ENCODE results near the gene BCL2L1.

BCL2L1 gene

DNA sequence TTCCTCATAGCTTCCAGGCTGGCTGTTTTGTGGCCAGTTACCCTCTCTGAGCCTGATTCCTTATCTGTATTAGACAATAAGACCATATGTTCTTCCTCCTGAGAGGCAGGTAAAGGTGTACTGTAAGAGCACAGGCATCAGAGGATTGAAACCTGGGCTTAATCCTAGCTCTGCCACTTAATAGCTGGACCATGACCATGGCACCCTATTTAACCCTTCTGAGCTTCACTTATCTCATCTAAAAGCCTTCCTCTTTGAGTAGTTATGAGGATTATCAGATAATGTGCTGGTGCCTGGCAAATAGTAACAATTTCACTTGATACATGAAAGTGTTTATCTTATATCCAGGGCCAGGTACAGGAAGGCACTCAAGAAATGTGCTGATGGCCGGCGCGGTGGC is 34.9 kb downstream of the BCL2L1 start:
- Histone ChIP-seq H3K27me3 (replicated peaks; ENCODE audit: control insufficient read depth, insufficient read depth, low read length) (no peaks in the 10 kb centered on the region), H3K36me3 (ENCODE audit: control insufficient read depth, insufficient read depth, low read length) (peaks cover 7% of the 10 kb centered on the region), H3K4me3 (replicated peaks; ENCODE audit: low read depth, low read length) (no peak overlapping the region)
- no peak for TF ChIP-seq CTCF (IDR thresholded peaks at IDR 0.05; ENCODE audit: insufficient read depth, low read length, poor library complexity, severe bottlenecking)
- DNase-seq (ENCODE audit: extremely low read depth, insufficient read length): no peak

- no peaks in the 10 kb centered on the region for H3K27me3 ChIP-seq (replicated peaks; ENCODE audit: control insufficient read depth, insufficient read depth, low read length)
- peaks cover 11% of the 10 kb centered on the region for H3K36me3 ChIP-seq (ENCODE audit: control insufficient read depth, insufficient read depth, low read length)
- TF ChIP-seq CTCF (IDR thresholded peaks at IDR 0.05; ENCODE audit: insufficient read depth, low read length, poor library complexity, severe bottlenecking): no peak
- DNase-seq (ENCODE audit: extremely low read depth, insufficient read length): no peak
- no peak overlapping the region for H3K4me3 ChIP-seq (replicated peaks; ENCODE audit: low read depth, low read length)
Observed at GRCh38 chr20:31685853-31686643, 36.6 kb downstream of the BCL2L1 start.

GRCh38 chr20:31684153-31685015 is 38.3 kb downstream of the BCL2L1 start:
- Histone ChIP-seq H3K4me3 (replicated peaks; ENCODE audit: low read depth, low read length) (peak overlapping the region; percentile 11; the same call in 1 of the 2 replicates), H3K36me3 (ENCODE audit: control insufficient read depth, insufficient read depth, low read length) (peaks cover 11% of the 10 kb centered on the region), H3K27me3 (replicated peaks; ENCODE audit: control insufficient read depth, insufficient read depth, low read length) (no peaks in the 10 kb centered on the region)
- no peak for DNase-seq (ENCODE audit: extremely low read depth, insufficient read length)
- no peak for TF ChIP-seq CTCF (IDR thresholded peaks at IDR 0.05; ENCODE audit: insufficient read depth, low read length, poor library complexity, severe bottlenecking)

DNA sequence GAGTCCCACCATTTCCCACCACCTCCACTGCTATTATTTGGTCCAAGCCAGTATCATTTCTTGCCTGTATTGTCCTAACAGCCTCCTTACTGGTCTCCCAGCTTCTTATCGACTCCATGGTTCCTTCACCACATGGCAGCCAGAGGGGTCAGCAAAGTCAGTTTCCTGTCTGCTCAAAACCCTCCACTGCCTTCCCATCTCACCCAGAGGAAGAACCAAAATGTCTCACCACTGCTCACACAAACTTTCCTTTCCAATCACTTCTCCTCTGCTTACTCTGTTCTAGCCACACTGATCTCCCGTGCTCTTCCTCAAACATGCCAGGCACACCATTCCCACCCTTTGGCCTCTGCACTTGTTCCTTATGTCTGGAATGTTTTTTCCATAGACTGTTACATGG is 39.7 kb downstream of the BCL2L1 start:
- Histone ChIP-seq H3K4me3 (replicated peaks; ENCODE audit: low read depth, low read length) (no peak overlapping the region), H3K27me3 (replicated peaks; ENCODE audit: control insufficient read depth, insufficient read depth, low read length) (no peaks in the 10 kb centered on the region), H3K36me3 (ENCODE audit: control insufficient read depth, insufficient read depth, low read length) (peaks cover 15% of the 10 kb centered on the region)
- DNase-seq (ENCODE audit: extremely low read depth, insufficient read length): no peak
- TF ChIP-seq CTCF (IDR thresholded peaks at IDR 0.05; ENCODE audit: insufficient read depth, low read length, poor library complexity, severe bottlenecking): no peak

DNA sequence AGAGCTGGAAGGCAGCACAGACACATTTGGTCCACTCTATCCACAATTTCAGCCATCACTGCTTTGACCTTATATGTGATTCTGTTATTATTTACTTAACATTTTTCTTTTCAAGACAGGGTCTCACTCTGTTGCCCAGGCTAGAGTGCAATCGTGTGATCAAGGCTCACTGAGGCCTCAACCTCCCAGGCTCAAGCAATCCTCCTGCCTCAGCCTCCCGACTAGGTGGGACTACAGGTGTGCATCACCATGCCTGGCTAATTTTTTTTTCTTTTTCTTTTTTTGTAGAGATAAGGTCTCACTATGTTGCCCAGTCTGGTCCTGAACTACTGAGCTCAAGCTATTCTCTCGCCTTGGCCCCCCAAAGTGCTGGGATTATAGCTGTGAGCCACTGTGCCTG is 40.3 kb downstream of the BCL2L1 start:
- DNase-seq (ENCODE audit: extremely low read depth, insufficient read length): no peak
- peaks cover 17% of the 10 kb centered on the region for H3K36me3 ChIP-seq (ENCODE audit: control insufficient read depth, insufficient read depth, low read length)
- no peak overlapping the region for H3K4me3 ChIP-seq (replicated peaks; ENCODE audit: low read depth, low read length)
- H3K27me3 ChIP-seq (replicated peaks; ENCODE audit: control insufficient read depth, insufficient read depth, low read length): no peaks in the 10 kb centered on the region
- no peak for TF ChIP-seq CTCF (IDR thresholded peaks at IDR 0.05; ENCODE audit: insufficient read depth, low read length, poor library complexity, severe bottlenecking)
